Measurements from ENCODE around the gene ORM1. TPM values are rescaled to one million over a fixed set of nuclear protein-coding genes. Genes with fewer than 3 reads are reported as not detected.
"Not testable (repeated sequence)": the region's sequence is repeated elsewhere in the genome, so short reads cannot be mapped to it uniquely, and the experiment has no call there.

The ORM1 gene
- total RNA-seq, 1 donor from 2014 or later = not detected

DNA sequence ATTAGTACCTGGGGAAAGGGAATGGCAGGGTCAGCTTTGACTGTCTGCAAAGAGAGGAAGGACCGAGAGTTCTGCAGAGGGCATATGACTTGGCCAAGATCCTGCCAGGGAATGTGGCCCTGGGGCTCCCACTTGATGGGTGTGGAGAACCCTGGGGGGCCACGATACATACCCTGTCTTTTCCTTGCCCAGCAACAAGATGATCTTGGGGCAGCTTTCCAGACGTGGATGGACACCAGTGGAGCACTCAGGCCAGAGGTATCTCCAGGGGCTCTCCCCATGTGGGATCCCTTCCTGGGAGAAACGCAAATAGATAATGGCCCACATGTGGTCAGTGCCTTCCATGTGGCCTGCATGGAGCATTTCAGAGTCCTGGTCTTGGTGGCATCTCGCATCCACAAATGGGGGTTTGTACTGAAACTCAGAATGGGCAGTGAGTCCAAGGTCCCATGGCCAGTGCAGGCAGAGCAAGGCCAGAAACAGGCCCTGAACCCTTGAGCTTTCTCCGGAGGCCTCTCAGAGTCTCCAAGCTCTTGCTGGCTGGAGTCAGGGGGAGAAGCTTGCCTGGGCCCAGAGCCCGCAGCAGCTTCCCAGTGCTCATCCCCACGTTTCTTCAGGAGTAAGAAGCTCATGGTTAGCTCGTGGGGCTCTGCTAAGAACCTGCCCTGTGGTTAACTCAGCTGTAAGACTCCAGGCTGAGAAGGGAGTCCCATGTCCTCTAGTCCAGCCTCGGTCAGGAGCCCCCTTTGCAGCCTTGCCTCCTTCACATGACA is 18.3 kb upstream of the ORM1 start:
- no peak for DNase-seq (ENCODE audit: low read depth in 2 of 2)

DNA sequence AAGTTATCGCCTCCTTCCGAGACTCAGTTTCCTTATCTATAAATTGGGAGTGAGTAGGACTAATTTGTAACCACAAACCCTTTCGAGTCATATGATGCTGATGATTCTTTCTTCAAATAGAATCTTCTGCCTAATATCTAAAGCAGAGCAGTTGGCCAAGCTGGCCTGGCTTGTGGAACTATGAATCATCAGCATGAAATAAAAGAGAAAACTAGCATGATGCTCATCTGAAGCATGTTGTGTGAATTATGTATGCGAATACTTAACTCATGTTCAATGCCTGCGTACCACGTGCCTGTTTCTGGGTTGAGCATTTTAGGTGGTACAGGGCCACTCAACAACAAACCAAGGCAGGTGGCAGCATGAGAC is 15.0 kb upstream of the ORM1 start:
- DNase-seq (ENCODE audit: low read depth in 2 of 2) = no peak

DNA sequence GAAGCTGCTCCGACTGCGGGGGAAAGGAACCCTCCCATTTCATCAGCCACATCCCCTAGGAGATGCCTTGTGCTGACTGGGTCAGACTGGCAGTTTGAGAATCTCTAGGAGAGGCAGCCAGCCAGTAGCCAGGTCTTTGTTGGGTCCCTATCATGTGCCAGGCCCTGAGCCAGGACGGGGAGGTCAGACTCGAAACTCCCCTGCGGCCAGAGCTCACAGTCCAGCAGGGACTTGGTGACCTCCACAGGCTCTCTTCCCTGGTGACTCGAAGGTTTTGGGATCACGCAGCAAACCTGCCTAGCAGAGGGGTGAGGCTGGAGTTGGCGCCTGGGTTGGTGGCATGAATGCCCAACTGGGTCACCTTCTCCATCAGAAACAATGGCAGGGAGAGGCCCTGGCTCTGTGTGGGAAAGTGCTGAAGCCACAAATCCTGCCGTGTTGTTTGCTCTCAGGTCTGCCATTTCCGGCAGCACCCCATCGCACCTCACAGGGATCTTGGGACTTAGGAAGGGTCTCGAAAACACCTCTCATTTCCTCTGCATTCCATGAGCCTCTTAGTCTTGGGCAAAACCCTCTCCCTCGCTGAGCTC is 14.4 kb upstream of the ORM1 start:
- no peak for DNase-seq (ENCODE audit: low read depth in 2 of 2)

DNA sequence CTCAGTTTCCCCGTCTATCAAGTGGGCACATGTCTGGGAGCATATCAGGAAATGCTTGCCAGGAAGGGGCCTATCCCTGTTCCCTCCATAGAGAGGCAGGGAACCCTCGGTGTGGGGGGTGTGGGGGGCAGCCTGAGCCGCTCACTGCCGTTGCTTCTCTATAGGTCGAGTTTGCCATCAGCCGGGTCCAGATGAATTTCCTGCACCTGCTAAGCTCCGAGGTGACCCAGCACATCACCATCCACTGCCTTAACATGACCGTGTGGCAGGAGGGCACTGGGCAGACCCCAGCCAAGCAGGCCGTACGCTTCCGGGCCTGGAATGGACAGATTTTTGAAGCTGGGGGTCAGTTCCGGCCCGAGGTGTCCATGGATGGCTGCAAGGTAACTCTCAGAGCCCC is 13.8 kb upstream of the ORM1 start:
- DNase-seq (ENCODE audit: low read depth in 2 of 2) = no peak

DNA sequence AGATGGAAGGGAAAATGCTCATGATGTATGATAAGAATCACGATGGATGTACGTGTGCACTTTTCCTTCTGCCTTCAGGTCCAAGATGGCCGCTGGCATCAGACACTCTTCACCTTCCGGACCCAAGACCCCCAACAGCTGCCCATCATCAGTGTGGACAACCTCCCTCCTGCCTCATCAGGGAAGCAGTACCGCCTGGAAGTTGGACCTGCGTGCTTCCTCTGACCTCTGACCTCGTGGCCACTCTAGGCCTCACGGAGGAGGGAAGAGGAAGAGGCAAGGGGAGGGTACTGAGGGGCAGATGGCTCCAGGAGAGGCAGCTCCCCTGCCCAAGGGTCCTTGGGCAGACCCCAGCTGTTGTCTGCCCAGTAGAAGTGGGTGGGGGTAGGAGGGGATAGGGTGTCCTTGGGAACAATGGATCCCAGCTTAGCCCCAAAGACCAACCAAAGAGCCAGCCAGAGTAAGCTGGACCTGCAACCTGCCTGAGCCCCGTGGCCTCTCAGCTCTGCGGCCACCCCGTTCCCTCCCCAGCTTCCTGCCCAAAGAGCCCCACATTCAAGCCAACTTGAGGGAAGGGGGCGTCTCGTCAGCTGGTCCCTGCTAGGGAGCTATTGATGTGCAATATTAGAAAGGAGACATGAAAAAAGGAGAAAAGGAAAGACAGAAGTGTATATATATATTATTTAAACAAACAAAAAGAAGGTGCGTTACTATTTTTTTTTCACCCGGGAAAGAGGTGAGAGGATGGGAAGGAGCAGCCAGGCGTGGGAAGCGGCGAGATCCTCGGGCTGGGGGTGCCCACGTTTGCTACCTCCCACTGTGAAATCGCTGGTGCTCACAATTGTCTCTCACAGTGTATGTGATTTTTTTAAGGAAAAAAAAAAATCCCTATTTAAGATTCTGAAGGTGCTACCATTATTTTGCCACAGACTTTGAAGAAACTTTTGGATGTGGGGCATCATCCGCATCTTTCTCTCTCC is 12.1 kb upstream of the ORM1 start:
- no peak for DNase-seq (ENCODE audit: low read depth in 2 of 2)

DNA sequence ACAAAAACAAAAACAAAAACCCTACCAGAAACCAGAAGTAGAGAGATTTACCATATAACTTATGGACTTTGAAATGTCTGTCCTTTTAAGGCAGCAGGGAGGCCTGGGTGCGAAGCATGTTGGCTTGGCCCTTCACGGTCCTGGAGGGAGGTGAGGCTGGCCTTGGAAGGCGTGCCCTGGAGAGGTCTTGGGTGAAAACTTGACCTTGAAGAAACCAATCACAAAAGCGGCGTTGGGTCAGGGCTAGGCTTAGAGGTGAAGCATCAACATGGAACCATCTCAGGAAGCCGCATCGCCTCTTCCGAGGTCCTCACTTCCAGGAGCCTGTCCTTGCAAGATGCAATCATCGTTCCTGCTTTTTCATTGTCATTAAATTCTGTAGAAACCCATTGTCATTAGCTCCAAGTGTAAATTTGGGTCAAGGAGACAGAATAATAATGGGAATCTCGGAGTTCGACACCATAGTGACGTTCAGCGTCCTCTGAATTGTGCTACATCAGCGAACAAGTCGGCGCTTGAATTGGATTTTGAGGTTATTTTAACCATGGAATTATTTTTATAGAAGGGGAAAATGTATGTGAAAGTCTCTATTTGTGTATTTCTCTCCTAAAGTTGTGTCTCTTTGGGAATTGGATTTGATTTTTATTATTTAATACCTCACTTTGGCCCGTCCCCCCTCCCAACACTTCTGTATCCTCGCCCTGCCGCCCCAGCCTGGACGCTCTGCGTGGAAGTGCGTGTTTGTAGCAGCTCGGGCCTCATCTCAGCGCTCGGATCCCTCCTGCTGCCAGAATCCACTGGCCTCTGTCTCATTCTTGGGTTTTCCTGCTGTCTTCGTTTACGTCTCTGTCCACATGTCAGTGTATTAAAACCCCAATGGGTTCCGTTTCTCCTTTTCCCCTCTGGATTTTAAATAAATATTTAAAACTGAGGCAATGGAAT is 11.1 kb upstream of the ORM1 start:
- DNase-seq (ENCODE audit: low read depth in 2 of 2) = no peak

DNA sequence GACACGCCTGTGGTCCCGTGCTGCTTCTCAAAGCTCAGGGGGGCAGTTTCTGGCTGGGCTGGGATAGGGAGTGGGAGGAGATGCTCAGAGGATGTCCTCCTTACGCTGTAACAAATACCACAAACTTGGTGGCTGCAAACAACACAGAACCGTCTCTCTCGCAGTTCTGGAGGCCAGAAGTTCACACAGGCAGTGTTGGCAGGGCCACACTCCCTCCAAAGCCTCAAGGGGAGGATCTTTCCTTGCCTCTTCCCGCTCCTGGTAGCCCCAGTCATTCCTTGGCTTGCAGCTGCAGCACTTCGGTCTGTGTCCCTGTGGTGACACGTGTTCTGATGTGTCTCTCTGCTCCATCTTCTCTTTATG is 10.4 kb upstream of the ORM1 start:
- no peak for DNase-seq (ENCODE audit: low read depth in 2 of 2)

DNA sequence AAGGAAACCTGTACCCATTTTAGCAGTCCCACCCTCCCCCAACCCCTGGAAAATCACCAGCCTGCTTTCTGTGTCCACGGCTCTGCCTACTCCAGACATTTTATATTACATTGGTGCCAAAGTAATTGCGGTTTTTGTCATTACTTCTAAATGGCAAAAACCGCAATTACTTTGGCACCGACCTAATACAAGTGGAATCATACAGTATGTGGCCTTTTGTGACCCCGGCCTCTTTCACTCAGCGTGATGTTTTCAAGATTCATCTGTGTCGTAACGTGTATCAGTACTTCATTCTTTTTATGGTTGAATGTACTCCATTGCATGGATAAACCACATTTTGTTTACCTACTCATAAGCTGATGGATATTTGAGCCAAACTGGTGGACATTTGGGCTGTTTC is 9.7 kb upstream of the ORM1 start:
- no peak for DNase-seq (ENCODE audit: low read depth in 2 of 2)

DNA sequence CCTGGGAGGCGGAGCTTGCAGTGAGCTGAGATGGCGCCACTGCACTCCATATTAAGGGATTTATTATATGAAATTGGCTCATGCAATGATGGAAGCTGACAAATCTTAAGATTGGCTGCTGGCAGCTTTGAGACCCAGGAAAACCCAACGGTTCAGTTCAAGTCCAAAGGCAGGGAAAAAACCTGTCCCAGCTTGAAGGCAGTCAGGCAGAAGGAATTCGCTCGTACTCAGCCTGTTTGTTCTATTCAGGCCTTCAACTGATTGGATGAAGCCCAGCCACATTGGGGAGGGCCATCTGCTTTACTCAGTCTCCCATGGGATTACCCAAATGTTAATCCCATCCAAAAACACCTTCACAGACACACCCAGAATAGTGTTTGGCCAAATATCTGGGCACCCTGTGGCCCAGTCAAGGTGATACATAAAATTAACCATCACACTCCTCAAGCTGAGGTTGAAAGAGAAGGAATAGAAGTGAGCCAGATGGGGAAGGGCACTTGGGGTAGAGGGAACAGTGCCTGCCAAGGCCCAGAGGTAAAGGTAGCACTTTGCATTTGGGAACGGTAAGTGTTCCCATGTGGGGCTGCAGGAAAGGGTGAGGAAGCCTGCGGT is 8.5 kb upstream of the ORM1 start:
- no peak for DNase-seq (ENCODE audit: low read depth in 2 of 2)

DNA sequence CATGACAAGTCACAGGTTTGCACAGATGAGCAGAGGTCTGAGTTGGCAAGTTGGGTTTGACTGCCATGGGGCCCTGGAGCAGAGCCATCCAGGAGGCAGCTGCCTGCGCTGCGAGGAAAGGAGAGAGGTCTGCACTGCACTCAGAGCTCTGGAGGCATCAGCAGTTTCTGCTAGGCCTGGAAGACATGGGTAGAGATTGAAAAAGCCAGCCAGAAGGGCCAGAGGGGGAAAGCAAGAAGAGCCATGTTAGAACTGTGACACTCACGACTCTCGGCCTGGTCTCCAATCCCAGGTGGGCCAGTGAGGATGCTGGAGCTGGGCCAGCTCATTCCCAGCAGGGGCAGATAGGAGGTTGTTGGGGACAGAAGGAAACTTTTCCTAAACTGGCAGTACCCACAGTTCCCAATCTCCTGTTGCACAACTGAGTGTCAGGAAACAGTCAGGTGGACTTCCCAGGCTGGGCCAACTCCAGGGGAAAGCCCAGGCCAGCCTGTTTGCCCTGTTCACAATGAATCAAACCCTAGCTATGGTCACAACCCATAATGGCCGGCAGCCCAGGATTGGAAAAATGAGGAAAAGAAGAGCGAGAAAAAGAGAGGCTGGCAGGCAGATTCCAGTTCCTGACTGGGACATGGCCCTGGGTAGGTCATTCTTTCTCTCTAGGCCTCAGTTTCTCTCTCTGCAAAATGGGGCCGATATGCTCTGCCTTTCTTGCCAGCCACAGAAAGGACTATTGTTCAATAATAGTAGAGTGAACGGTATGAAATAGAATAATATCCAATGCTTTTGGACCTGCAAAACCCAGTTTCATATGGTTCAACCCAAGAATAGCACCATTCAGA is 7.8 kb upstream of the ORM1 start:
- peak in 1 of 2 donors; percentile 50 for DNase-seq (ENCODE audit: low read depth in 2 of 2)

DNA sequence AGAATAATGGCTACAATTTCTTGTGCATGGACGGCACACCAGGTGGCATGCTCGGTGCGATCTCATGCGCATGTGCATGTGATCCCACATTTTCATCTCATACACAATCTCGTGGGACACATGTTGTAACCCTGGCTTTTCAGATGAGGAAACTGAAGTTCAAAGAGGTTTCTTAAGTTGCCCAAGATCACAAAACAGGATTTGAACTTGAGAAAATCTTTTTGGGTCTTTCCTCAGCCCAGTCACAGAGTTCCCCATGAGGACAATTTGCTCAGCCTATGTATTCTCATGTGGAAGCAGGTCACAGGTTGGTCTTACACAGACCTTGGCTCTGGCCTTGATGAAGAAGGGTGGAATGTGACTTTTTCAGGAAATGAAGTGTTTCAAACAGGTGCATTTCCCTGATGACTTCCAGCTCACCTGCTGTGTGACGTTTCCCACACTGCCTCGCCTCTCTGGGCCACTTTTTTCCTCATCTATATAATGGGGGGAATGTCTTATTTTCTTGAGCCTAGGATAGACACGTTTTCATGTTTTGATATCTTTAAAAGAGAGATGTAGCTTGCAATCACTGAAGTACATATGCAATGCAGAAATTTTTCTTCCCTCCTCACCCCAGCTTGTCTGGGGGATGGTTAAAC is 7.1 kb upstream of the ORM1 start:
- no peak for DNase-seq (ENCODE audit: low read depth in 2 of 2)

DNA sequence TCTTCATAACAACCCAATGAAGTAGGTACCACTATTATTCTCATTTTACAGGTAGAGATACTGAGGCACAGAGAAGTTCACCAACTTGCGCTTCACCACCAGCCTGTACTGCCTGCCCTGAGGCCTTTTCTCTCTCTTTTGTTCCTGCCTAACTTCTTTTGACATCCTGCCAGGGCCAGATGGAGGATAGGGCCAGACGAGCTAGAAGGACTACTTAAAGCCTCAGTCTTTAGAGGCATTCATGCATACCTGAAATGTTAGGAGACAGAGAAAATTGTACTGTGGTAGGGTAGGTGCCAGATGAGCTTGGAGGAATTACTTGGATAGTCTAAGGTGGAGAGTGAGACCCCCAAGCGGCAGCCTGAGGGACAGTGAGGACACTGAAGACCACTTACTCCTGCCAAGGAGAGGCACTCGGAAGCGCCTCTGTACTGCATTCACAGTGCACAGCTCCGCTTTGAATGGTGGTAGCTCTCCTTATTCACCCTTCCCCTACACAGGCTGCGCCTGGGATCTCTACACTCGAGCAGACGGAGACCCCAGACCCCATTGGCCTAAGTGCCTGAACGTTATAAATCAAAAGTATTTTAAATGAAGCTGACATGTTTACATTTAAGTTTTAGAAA is 6.2 kb upstream of the ORM1 start:
- no peak for DNase-seq (ENCODE audit: low read depth in 2 of 2)

DNA sequence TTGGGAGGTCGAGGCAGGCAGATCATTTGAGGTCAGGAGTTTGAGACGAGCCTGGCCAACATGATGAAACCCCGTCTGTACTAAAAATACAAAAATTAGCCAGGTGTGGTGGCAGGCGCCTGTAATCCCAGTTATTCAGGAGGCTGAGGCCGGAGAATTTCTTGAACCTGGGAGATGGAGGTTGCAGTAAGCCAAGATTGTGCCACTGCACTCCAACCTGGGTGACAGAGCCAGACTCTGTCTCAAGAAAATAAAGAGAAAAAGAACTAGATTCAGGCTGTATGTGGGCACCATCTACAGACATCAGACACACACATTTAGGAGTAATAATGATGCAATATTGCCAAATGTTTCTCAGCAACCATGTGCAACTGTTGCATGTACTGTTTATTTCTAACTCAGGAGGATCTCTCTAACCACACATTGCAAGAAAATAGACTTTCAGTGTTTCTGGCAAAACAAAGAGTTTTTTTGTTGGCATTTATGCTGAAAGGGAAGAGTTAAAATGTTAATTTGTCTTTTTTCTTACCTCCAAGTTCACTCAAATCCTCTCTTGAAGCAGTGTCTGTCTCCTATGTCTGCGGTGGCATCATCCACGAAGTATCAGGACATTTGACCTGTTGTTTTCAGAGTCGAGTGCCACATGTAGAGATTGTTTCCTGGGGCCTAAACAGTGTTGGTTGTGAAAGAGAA is 5.1 kb upstream of the ORM1 start:
- no peak for DNase-seq (ENCODE audit: low read depth in 2 of 2)

DNA sequence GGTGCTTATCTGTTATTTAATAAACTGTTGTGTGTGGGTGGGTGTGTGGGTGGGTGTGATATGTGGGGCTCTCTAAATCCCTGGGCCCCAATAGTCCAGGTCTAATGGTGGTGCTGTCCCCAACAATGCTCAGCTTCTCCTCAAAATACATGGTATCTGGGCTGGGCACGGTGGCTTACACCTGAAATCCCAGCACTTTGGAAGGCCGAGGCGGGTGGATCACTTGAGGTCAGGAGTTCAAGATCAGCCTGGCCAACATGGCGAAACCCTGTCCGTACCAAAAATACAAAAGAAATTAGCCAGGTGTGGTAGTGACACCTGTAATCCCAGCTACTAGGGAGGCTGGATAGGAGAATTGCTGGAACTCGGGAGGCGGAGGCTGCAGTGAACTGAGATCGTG is 4.5 kb upstream of the ORM1 start:
- no peak for DNase-seq (ENCODE audit: low read depth in 2 of 2)

DNA sequence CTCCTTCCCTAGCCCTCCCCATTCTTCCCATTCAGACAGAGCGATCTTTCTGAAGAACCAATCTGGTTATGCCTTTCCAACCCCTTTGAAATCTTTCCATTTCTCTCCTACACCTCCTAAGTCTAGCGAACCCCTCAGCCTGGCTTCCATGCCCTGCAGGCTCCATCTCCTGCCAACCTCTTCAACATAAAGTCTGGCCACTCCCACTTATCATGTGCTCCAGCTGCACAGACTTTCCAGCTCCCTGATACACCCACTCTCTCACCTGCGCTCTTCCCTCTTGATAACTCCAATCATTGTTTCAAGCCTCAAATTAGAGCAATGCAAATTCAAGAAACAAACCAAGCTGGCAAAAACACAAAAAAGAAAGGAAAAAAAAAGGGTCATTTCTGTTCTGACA is 3.8 kb upstream of the ORM1 start:
- DNase-seq (ENCODE audit: low read depth in 2 of 2) = no peak

DNA sequence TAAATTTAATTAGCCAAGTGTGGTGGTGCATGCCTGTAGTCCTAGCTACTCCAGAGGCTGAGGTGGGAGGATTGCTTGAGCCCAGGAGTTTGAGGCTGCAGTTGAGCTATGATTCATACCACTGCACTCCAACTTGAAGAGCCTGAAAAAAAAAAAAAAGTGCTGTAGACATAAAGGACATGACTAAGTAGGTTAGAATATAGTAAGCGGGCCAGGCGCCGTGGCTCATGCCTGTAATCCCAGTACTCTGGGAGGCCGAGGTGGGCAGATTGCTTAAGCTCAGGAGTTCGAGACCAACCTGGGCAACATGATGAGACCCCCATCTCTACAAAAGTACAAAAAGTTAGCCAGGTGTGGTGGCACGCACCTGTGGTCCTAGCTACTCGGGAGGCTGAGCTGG is 2.2 kb upstream of the ORM1 start:
- DNase-seq (ENCODE audit: low read depth in 2 of 2) = peak in 1 of 2 donors; percentile 66

DNA sequence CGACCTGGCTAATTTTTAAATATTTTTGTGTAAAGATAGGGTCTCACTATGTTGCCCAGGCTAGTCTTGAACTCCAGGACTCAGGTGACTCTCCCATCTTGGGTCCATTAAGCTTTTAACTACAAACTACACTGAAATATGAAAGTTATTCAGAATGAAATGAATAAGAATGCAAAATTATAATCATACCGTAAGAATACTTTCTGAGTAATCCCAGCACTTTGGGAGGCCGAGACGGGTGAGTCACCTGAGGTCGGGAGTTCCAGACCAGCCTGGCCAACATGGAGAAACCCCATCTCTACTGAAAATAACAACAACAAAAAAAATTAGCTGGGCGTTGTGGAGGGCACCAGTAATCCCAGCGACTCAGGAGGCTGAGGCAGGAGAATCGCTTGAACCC is 1.1 kb upstream of the ORM1 start:
- no peak for DNase-seq (ENCODE audit: low read depth in 2 of 2)

DNA sequence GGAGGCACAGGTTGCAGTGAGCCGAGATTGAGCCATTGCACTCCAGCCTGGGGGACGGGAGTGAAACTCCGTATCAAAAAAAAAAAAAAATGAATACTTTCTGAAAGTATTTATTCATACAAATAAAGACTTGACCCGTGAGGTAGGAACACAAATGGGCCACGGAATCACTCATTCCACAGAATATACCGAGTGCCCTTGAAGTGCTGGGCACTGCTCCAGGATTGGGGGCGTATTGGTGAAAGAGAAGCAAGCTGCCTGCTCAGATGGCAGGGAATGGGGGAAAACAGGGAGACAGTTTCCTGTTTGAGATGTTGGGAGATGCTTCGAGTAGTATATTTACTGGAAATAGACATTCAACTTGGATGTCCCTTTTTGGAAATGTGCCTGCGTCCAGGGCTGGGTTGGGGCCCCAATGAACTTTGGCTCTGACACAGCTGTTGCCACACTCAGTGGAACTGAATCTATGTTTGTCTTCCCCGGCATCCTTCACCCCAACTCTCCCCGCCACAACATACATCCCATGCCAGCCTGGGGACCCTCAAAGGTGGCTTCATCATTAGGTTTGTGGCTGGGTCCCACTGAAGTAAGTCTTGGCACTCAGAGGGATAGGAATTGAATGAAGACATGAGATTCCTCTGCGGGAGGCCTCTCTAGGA is 609 bp upstream of the ORM1 start:
- DNase-seq (ENCODE audit: low read depth in 2 of 2) = not testable (repeated sequence)

Measured in lung microvascular endothelial cell (primary cell).